Measurements from ENCODE around the gene HPCAL4.

The HPCAL4 gene

DNA sequence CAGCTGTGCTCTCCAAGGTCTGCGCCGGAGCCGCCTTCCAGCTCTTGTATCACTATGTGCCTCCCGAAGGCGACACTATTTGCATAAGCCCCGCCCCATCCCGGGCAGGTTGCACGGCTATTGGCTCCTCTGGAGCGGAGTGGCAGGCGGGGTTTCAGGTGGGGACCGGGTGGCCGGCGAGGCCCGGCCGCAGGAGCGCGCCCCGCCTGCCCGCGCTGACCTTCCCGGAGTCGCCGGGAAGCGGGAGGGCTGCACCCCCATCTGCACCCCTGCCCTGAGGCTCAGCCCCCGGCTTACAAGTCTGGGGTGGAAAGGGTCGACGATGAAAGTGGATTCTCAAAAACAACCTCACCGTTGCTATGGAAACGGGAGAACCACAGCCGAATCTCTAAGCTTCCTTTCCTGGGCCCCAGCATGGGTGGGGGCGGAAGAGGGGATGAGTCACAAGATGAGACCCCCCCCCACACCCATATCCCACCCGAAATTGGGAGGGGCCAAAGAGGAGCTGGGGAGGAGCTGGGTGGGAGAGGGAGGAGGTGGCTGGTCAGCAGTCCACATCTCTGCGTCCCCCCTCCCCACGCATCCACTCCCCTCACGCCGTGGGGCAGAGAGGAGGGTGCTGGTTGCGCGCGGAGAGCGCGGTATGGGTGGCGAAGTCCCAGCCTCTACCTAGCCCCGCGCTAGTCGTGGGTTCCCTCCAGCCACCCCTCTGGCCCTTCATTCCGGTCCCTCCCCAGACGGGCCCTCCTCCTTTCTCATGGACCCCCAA is at the start of gene HPCAL4:
Gene HPCAL4, minus strand, starts transcription at position 51 of the 769 bp plus-strand sequence. CDS start 6,830 bp downstream, outside the sequence.
- peak; percentile 36 for DNase-seq

DNA sequence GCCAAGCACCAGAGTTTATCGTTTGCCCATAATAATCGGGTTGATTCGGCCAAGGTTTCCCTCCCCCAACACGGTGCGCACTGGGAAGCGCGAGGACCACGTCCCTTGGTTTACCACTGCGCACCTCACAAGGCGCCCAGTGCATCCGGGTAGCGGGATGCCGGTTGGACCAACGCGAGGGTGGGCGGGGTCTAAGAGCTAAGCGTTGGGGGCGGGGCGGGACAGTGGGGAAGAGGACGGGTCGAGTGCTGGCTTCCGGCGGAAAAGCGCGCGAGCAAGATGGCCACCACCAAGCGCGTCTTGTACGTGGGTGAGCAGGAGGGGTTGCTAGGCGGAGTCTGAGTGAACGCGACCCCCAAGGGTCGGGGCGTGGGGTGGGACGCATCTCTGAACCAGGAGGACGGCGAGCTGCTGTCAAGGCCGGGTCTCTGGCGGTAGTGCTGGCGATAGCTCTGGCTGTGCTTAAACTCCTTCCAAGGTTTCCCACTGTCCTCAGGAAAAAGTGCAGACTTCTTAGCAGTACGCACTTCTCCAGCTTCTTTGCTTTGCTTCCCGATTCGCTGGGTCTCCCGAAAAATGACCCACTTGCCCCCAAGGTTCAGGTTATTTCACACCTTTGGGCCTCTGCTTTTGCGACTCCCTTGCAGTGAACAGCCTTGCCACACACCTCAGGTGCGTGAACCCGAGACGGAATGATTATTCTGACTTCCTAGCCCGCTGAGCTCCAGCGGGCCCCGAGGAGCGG is 47.6 kb upstream of the HPCAL4 start, which contains the start of gene PPIE:
Gene PPIE, plus strand, starts transcription at position 261 of the 745 bp plus-strand sequence. Its CDS starts 19 bp downstream, at position 280.
- DNase-seq = peak; percentile 88

DNA sequence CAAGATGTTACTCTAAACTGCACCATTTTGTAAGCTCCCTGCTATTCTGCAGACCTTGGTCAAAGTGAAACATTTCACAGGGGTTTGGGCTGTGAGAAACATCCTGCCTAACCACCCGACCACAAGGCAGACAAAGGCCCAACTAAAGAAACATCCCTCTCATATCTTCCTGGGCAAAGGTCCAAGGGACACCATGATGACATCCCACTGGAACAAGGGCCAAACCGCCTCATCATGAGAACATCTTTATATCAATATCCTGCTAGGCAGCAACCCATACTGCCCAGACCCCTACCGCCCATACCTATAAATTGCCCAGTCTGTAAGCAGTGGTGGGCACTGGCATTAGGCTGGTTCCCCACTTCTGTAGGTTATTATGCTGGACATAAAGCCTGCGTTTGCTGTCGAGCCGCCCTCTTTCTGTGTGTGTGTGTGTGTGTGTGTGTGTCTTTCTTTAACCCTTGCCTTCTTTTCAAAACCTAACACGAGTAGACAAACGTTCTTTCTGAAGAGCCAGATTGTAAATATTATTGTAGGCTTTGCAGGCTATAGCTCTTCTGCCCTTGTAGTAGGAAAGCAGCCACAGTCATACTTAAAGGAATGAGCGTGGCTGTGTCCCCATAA is 46.4 kb upstream of the HPCAL4 start:
- peak; percentile 8 for DNase-seq

- DNase-seq = no peak
Observed at GRCh38 chr1:39735731-39736130, 44.5 kb upstream of the HPCAL4 start.

DNA sequence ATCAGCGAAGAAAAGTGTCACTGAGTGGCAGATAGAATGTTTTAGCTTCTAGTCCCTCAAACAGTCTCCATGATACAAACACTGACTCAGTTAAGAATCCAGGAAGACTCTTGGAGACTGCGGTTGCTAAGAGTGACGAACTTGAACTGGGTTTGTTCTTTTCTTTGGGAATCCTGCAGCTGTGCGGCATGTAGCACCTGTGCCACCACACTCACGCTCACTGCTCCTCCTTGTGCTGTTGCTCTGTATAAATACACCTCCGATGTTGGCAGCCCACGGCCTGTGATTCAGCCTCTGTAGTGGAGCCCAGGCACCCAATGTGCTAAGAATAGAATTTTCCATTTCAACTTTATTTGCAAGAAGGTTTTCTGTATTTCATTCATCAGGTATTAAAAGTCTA is 41.9 kb upstream of the HPCAL4 start:
- DNase-seq = no peak

DNA sequence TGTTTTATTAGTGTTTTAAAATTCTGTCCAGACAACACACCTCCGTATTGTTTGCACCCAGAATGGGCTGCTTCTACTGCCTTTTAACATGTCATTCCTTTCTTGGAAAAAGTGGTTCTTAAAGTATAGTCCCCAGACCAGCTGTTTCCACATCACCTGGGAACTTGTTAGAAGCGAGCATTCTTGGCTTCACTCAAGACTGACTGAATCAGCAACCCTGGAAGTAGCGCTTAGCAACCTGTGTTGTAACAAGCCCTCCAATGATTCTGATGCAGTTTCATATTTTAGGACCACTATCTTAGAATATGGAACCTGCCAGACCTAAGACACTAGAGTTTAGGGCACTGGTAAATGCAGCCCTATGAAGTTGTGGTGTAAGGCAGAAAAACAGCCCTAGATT is 41.5 kb upstream of the HPCAL4 start:
- no peak for DNase-seq

- DNase-seq = no peak
Observed at GRCh38 chr1:39729842-39730241, 38.6 kb upstream of the HPCAL4 start.

DNA sequence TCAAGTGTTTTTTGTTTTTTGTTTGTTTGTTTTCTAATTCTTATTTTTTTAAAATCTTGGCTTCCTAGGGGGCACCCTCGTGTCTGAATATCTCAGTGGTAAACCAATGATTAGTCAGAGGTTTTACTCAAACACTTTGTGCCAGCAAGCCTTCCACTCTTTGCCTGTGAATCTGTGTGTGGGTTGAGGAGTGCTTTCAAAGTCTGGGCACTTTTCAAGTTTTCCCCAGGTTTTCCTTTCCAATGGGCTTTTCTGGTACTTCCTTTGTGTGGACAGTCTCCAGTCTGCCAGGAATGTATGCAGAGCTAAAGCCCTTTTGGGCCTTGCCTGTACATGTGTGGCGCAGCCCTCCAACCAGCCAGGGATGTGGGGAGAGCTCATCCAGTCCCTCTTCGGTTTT is 37.8 kb upstream of the HPCAL4 start:
- DNase-seq = no peak

- no peak for DNase-seq
Observed at GRCh38 chr1:39727932-39728317, 36.7 kb upstream of the HPCAL4 start.

GRCh38 chr1:39727221-39727931 is 36.1 kb upstream of the HPCAL4 start:
- no peak for DNase-seq

DNA sequence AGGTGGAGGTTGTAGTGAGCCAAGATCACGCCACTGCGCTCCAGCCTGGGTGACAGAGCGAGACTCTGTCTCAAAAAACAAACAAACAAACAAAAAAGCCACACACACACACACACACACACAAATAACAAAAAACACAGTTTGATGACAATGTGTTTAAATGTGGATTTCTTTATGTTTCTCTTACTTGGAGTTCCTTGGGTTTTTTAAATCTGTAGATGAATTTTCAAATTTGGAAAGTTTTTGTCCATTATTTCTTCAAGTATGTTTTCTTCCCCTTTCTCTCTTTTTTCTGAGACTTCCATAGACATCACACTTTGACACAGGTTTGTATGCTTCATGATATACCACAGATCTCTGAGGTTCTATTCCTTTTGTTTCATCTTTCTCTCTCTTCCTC is 35.4 kb upstream of the HPCAL4 start:
- no peak for DNase-seq

DNA sequence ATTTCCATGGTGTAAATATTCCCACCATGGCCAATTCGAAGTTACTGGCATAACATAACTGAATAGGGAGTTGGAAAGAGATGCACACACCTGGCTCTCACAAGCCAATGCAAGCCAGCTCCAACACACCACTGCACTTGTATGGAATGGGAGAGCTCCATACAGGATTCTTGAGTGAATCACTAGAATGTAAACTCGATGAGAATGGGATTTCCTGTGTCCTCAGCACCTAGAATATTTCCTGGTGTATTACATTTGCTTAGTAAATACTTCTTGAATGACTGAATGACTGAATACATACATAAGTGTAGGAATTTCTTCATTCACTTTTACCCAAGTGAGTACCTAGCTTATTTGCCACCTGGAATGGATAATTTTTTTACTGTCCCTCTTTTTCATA is 31.3 kb upstream of the HPCAL4 start:
- DNase-seq = no peak

- DNase-seq = no peak
Observed at GRCh38 chr1:39721664-39722063, 30.4 kb upstream of the HPCAL4 start.

DNA sequence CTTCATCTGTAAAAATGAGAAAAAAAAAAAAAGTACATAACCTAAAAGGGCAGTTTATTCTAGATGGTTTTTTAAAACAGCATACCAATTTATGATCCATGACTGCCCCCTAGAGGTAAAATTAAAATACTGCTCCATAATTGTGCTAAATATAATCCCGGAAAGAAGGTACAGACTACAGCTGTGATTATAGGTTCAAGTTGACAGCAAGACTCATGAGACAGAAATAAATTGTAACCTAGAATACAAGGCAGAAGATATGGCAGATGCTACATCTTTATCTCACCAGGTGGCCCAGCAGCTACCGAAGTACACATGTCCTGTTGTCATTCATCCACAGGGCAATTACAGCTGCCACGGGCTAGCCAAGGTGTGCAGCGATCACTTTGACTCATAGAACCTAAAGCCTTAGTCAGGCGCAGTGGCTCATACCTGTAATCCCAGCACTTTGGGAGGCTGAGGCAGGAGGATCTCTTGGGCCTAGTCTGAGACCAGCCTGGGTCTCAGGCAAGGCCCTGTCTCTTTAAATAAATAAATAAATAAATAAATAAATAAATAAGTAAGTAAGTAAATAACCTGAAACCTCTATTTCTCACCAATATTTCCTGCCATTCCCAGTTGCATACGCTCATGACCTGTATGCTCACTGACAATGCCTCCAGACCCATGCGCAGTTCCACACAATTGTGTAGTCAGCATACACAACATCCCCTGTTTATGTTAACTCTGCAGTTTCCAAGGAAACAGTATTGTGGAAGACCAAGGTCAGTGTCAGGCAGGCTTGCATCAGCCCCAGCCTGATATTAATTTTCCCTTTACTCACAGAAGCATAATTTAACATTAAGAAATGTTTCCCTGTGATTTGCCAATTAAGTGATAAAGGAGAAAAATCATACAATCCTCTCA is 29.1 kb upstream of the HPCAL4 start:
- peak; percentile 32 for DNase-seq

DNA sequence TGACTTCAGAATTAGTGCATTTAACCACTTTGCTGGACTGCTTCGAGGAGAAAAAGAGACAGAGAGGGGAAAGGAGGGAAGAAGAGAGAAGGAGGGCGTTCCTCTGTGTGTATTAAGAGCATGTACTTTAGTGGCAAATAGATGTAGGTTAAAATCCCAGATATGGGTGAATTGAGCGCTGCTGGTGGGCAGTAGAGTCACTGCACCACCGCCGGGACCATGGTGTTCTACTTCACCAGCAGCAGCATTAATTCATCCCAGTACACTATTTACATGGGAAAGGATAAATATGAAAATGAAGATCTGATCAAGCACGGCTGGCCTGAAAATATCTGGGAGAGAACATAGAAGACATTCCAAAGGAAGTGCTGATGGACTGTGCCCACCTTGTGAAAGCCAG is 26.6 kb upstream of the HPCAL4 start:
- DNase-seq = no peak

- no peak for DNase-seq
Observed at GRCh38 chr1:39713557-39713956, 22.3 kb upstream of the HPCAL4 start.

- no peak for DNase-seq
Observed at GRCh38 chr1:39711966-39712340, 20.7 kb upstream of the HPCAL4 start.

DNA sequence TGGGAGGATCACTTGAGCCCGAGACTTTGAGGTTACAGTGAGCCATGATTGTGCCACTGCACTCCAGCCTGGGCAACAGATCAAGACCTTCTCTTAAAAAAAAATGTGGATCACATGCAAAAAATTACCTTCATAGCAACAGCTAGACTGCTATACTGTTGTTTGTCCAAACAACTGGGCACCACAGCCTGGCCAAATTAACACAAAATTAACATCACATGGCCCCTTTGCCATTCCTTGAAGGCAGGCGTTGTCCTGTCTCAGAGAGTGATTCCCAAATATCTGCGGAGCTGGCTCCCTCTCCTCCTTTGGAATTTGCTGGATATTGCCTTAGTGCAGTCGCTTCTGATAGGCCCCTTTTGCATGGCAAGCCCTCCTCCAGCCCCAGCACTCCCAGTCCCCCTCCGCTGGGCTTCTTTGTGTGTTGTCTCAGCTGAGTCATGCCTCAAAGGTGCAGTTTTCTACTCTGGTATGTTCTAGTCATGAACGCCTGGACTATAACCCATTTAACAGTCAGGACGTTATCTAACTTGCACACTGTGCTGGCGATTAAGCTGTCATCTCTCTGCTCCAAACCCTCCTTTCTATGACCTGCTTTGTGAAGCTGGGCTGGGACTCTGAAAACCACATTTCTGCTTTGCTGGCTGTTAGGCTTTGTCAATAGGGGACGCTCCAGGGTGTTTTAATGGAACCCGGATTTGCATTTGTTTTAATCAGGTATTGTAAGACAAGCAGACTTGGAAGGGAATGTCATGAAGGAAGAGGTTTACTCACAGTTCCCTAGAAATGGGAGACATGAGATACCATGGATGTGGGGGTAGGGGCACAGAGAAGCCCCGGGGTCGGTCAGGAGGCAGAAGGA is 20.1 kb upstream of the HPCAL4 start:
- no peak for DNase-seq

GRCh38 chr1:39707506-39707905 is 16.3 kb upstream of the HPCAL4 start:
- no peak for DNase-seq

- DNase-seq = no peak
Observed at GRCh38 chr1:39704757-39705156, 13.5 kb upstream of the HPCAL4 start.

GRCh38 chr1:39701049-39701439 is 9.8 kb upstream of the HPCAL4 start:
- no peak for DNase-seq

All from kidney glomerular epithelial cell (primary cell).